Limb (tissue), 2 donors: ENCODE results near the gene ASPN.
A peak's percentile ranks its signal among the peaks of the same experiment; 100 is the strongest.

Source experiments
- DNase-seq, 2 donors: peaks; one replicate each; pipeline ENCODE4 v3.0.0-alpha.2; 2016; ENCODE audit errors: extremely low spot score in 2 of 2

ASPN gene

GRCh38 chr9:92476962-92477361 is 5.3 kb downstream of the ASPN start:
- no peak for DNase-seq

GRCh38 chr9:92474587-92474986 is 7.7 kb downstream of the ASPN start:
- DNase-seq, result no peak

DNA sequence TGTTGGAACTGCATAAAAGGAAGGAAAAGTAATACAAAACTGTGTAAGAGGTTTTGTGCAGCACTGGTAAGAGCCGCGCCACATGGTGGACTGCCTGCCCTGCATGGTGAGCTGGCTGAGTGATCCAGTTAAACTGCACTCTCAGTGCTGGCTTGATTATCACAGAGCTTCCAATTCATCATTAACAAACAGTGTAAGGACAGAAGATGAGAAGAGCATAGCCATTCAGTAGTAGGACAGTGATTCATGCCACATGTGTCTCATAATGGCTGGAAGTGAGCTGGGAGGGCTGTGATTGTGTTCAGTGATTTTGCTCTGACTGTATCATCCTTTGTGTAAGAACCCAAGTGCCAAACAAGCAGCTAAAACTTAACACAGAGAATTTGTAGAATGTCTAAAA is 14.1 kb downstream of the ASPN start:
- no peak for DNase-seq

DNA sequence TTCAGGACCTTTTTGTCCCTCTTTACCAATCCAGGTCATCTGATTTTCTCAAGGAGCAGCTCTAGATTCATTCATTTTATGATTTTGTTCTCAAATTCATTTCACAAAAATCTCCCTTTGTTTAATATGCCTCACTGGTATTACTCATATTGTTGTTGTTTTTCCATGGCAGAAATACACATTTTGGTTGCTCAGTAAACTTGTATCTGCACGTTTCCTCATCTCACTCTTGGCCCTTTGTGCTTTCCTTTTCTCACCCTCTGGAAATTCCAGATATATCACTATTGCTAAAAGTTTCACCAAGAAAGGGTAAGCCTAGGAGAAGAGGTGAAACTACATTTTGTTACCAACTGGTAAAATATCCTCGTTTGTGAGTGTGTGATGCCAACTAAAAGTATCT is 14.8 kb downstream of the ASPN start:
- DNase-seq, result no peak

- no peak for DNase-seq
Observed at GRCh38 chr9:92467041-92467440, 15.3 kb downstream of the ASPN start.

GRCh38 chr9:92463984-92464383 is 18.3 kb downstream of the ASPN start:
- no peak for DNase-seq

DNA sequence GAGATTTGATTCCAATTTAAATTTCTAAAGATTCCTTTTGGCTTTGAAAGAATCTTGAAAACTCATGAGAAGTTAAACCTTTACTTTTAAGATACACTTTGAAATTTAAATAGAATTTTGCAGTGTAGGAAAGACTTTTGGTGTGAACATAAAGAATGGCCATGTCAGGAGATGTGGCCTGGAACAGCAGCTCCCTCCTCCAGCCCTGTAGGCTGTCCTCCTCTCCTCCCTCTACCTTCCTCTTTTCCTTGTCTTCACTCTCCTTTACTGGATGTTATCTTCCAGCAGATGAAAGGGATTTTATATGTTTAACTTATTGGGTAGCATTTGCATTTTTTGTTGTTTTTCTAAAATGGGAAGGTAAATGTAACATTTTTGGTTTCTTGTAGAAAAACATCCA is 18.9 kb downstream of the ASPN start:
- no peak for DNase-seq

- no peak for DNase-seq
Observed at GRCh38 chr9:92457576-92457975, 24.7 kb downstream of the ASPN start.

DNA sequence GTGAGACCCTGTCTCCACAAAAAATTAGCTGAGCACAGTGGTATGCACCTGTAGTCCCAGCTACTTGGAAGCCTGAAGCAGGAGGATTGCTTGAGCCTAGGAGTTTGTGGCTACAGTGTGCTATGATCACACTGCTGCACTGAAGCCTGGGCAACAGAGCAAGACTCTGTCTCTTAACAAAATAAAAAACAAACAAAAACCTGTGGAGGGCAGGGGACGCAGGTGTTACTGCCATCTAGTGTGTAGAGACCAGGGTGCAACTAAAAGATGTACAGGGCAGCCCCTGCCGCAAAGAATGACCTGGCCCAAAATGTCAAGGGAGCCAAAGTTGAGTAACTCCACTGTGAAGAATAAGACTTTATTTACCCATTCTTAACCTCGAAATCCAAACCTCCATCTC is 27.1 kb downstream of the ASPN start:
- DNase-seq, result no peak

- no peak for DNase-seq
Observed at GRCh38 chr9:92446536-92446935, 35.8 kb downstream of the ASPN start.

- DNase-seq, result no peak
Observed at GRCh38 chr9:92444841-92445240, 37.5 kb downstream of the ASPN start.

DNA sequence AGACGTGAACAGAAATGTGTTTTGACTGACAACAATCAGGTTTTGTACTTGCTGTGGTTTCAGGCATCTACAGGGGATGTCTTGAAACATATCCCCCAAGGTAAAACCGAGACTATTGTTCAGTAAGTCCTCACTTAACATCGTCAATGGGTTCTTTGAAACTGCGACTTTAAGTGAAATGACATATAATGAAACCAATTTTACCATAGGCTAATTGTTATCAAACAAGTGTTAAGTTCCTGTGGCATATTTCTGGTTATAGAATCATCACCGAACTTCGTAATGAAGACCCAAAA is 41.6 kb downstream of the ASPN start:
- DNase-seq, result no peak

- DNase-seq, result no peak
Observed at GRCh38 chr9:92439921-92440750, 42.2 kb downstream of the ASPN start.

DNA sequence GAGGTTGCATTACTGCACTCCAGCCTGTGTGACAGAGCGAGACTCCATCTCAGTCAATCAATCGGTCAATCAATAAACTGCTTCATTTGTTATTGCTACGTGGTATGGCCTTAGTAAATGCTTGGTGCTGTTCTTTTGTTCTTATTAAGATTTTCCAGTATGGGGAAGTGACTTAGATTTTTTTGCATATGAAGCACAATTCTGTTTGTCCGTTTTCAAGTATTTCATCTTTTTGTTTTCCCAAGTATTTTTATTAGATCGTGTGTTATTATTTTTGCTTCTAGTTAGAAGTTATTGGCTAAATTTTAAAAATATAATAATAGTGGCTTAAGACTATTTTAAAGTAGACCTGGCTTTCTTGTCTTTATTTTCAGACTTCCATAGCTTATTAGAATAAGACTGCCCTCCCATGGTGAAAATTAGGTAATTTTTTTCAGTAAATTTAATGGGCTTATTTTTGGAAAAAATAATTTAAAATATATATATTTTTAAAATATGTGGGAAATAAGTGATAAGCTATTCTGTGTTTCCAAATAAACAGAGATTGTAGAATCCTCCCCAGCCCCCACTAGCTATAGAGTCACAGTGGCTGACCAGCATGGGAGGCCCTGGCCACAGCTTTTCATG is 43.3 kb downstream of the ASPN start:
- peak in 1 of 2 donors; percentile 70 for DNase-seq

DNA sequence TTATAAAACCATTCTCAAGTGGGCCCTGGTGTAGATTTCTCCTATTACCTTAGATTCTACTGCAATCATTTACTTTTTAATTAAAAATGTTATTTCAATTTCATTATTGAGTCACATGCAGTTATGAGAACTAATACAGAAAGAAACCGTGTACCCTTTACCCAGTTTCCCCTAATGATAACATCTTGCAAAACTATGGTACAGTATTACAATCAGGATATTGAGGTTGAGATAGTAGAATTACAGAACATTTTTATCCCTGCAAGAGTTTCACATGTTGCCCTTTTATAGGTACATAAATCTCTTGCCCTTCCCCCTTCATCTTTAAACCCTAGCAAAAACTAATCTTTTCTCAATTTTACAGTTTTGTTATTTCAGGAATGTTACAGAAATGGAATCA is 47.0 kb downstream of the ASPN start:
- DNase-seq, result no peak

DNA sequence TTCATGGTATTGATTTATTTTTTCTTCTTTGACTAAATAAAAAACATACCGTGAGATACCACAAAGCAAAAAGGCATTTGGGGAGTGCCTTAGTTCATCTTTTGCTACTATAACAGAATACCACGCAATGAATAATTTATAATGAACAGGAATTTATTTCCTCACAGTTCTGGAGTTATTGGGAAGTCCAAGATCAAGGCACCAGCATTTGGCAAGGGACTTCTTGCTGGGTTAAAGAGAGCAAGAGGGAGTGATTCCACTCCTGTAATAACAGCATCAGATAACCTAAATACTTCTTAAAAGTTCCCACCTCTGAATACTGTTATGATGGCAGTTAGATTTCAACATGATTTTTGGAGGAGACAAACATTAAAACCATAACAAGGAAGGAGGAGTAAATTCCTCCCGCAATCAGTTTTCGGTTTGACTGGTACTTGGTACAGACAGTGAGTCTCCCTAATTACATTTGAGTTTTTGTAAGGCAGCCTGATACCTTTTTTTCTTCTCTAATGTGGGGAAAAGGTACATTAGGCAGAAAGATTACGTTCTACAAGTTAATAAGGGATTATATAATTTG is 49.2 kb downstream of the ASPN start:
- no peak for DNase-seq

DNA sequence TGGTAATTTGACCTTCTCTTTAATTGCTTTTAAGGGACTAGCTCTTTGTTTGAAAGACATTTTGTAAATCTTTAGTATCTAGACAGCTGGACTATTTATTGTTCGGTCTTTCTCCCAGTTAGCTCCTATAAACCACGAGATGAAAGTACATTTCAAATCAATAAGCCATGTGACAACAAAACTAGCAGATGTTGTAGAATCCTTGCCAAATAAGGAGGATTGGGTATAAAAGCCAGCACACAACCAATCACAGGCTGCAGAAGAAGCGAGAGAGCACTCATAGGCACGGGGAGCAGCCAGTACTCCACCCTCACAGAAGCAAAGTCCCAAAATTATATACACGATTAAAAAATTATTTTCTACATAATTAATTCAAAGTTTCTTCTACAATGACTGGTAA is 50.0 kb downstream of the ASPN start:
- DNase-seq, result peak in 1 of 2 donors; percentile 68

GRCh38 chr9:92429836-92430235 is 52.5 kb downstream of the ASPN start:
- no peak for DNase-seq

- no peak for DNase-seq
Observed at GRCh38 chr9:92426501-92427145, 55.7 kb downstream of the ASPN start.

DNA sequence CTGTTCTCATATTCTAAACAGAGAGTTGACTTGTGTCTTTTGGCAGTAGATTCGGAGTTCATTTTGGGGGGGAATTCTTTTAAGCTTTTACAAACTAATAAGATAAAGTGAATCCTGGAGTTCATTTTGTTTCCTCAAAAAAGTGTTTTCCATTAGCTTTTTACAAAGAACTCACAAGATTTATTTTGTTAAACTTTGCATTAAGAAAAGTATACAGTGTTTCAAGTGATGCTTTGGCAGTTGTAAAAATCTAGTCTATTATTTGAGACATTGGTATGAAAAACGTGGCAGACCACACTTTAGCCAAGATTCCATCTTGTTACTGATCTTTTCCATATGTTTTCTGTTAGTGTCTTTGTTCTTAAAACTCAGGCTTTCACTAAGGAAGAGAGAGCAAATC is 56.8 kb downstream of the ASPN start:
- peak in 1 of 2 donors; percentile 85 for DNase-seq

- DNase-seq, result no peak
Observed at GRCh38 chr9:92424340-92424739, 58.0 kb downstream of the ASPN start, which contains the start of gene OMD. Gene OMD, minus strand, starts transcription at chr9:92424471. Its CDS starts 6,913 bp downstream, at chr9:92417558.

GRCh38 chr9:92423612-92424011 is 58.7 kb downstream of the ASPN start:
- no peak for DNase-seq
